DMS 273 treated with DMSO at 0.1 percent for 48 hours (cell line): ENCODE data around the gene SDK2.

Experiments used
- DNase-seq: peaks from one replicate; lab custom pipeline; 2025; lab: John Stamatoyannopoulos, UW

SDK2 gene

DNA sequence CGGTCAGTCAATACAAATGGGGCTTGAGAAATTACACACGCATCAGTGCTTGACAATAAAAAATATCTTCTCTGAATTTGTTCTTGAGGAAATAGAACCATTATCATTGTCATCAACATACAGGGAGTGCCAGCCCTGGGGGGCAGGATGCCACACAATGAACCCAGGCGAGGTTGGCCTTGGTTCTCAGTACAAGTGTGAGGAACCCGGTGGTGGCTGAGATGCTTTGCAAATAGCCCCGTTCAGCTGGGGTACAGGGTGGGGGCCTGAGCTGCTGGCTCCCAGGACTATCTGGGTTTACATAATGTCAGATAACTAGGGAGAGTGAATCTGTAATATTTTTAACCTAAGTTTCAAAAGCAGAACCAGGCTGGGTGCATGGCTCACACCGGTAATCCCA, 219.7 kb downstream of the SDK2 start:
- DNase-seq, result no peak

DNA sequence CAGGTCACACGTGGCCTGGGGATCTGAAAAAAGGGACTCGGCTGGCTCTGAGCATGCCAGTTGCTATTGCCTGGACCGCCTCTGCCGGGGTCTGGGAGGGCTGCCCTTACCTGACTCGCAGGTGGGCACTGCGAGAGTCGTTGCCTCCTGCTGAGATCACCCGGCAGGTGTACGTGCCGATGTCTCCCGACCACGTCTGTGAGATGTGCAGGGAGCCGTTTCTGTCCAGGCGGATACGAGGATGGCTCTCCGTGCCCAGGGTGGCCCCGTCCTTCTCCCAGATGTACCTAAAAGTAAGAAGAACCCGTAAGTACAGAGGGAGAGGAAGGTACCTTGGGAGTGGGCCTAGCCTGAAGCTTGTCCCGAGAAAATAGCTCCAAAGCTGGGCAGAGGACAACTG, 220.4 kb downstream of the SDK2 start:
- no peak for DNase-seq

DNA sequence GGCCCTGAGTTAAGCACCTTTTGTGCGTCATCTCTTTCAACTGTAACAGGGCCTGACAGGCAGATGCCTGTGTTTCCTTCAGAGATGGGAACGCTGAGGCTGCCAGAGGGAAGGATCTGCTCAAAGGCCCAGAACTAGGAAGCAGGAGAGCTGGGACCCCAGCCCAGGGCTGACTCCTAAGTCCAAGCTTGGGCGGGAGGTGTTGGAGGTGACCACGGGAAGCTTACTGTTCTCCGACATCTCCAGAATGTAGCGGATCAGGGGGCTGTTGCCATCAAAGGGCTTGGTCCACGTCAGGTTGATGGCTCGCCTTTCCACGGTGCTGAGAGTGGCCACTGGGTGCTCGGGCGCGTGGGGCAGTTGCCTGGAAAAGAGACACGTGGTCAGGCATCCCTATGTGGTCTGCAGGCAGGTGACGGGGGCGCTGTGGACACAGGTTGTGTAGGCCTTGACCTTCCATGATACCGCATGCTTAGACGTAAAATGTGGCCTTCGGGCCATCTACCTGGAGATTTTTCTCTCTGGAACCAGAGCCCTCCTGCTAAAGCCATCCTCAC, 221.0 kb downstream of the SDK2 start:
- DNase-seq, result no peak

DNA sequence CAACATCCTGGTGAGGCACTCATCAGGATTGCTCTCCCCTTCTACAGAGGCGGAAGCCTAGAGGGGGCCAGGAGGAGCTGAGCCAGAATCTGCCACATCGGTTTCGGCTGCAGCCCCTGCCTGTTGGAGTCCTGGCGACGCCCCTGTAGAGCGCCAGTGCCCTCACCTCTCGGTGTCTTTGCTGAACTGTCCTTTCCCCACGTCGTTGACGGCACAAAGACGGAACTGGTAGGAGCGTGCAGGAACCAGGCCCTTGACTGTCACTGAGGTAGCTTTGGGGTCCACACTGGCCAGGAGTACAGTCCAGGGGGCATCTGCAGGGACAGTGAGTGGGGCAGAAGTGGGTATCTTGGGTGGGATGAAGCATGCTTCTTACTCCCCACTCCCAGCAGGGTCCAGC, 222.1 kb downstream of the SDK2 start:
- DNase-seq, result no peak

DNA sequence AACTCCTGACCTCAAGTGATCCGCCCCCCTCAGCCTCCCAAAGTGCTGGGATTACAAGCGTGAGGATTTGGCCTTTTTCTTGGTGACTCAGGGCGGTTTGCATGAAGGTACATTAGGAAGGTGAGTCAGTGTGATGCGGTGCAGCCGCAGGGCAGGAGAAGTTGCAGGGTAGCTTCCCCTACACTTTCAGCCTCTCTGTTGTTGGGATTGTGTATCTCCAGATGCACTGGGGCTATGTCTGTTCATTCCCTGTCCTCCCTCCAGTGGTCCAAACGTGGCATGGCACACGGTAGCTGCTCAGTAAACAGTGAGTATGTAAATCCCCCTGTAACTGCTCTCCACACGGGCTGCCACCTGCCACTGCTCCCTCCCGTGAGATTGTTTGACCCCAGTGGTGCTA, 223.3 kb downstream of the SDK2 start:
- DNase-seq, result no peak

DNA sequence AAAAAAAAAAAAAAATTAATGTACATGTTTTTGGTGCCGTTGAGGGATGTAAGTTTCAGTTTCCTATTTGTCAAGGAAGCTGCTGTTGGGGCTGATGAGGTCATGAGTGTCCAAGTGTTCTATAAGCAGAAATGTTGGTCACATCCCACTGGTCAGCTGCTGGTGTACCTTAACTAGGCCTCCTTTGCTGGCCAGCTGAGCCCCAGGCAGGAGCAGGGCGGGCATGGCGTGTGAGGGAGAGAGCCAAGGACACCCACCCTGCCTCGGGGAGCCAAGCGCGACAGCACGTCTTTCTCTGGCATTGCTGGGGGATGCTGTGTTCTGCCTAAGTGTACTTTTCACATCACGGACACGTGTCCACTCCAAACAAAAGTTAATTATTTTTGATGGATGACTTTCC, 224.4 kb downstream of the SDK2 start:
- DNase-seq, result no peak

DNA sequence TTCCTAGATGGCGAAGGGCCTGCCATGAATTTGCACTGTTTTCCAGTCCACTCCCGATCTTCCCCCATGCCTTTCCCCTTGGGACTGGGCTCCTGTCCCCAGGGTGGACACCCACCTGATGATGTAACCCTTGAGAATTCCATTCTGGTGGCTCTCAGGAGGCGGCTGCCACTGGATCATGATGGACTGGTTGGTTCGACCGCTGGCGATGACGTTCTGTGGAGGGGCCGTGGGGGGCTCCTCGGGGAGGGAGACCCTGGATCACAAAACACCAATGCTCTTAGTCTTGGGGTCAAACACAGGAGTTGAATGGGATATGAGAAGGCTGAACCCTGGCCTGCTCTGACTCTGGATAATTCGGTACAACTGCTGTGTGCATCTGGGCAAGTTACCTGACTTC, 225.2 kb downstream of the SDK2 start:
- no peak for DNase-seq

DNA sequence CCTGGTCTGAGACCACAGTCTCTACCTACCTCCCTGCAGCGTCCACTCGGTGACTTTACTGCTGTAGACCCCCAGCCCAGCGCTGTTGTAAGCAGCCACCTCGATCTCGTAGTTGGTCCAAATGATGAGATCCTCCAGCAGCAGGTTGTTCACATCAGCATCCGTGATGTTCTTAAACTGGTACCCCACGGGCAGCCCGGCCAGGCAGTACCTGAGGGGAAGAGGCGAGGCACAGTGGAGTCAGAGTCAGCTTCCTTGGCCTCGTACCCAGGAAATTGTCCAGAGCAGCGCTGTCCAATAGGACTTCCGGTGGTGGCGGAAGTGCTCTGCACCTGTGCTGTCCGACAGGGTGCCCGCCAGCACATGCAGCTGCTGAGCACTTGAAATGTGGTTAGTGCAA, 228.5 kb downstream of the SDK2 start:
- no peak for DNase-seq

DNA sequence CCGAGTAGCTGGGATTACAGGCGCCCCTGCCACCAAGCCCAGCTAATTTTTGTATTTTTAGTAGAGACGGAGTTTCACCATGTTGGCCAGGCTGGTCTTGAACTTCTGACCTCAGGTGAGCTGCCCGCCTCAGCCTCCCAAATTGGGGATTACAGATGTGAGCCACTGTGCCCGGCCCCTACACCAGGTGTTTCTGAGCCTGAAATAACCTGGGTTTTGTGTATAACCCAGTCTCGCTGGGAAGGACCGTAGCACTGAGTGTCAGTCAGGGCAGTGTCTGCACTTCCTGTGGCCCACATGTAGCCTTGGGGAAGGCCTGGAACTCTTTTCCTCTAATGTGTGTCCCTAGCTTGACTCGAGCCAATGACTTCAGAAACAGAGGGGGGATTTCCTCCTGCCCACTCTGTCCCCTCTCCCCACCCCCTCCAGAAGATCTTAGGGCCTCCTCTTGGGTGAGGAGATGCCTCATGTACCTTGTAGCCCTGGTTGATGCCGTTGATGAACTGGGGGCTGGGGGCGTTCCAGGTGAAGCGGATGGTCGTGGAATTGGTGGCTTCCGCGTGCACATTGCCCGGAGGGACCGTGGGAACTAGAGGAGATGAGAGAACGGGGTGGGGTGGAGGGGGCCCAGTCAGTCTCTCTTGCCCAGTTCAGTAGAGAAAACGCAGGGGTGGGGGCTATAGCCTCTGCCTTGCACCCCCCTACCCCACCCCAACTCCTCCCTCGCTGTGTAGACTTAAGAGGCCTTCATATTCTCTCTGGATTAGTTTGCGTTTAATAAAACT, 229.9 kb downstream of the SDK2 start:
- no peak for DNase-seq

DNA sequence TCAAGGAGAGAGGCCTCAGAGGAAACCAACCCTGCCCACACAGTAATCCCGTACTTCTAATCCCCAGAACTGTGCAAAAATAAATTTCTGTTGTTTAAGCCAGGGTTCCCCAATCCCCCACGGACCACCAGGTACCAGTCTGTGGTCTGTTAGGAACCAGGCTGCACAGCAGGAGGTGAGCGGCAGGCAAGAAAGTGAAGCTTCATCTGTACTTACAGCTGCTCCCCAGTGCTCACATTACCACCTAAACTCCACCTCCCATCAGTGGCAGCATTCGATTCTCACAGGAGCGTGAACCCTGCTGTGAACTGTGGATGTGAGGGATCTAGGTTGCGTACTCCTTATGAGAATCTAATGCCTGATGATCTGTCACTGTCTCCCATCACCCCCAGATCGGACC, 231.3 kb downstream of the SDK2 start:
- no peak for DNase-seq

DNA sequence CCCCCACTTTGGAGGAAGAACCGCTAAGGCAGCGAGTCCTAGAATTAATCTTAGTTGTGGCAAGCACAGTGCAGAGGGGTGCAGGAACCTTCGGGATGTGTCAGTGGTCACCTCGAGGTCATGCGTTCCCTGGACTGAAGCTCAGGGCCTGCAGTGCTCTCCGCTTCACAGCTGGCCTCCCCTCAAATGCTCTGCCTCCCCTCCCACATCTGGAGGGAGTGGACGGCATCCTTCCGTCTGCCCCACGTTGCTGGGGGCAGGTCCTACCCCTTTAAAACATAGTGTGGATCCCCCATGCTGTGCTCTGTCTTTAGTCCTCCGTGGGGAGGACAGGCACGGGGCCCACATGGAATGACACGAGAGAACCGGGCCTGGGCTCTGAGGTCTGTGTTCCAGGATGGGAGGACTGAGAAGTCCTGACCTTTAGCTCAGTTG, 232.9 kb downstream of the SDK2 start:
- no peak for DNase-seq

DNA sequence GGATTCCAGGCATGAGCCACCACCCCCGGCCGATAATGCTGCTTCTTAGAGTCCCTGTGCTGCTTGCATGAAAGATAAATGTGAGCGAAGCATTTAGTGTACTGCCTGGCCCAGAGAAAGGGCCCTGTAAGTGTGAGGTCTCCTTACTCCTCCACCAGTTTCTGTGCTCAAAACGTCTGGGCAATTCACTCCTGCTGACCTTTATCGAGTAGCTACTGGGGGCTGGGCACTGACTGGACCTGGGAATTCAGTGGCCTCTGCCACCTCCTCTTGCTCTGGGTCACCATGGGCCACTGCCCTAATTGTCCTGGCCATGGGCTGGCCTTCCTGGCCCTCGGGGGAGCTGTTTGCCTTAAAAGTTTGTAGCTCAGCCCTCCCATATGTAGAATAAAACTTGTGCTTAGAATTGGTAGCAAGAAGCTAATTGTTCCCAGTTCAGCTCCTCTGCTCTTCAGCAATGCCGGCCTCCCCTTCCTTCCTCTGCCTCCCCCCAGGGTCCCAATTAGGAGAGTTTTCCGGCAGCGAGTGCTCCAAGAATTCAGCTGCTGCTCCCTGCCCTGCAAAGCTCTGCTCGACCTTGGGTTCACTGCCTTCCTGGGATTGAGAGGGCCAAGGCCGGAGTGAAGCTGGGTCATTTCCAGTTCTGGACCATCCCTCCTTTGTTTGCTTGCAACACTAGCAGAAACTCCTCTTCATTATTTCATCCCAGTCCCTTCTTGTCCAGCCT, 233.5 kb downstream of the SDK2 start:
- DNase-seq, result no peak

DNA sequence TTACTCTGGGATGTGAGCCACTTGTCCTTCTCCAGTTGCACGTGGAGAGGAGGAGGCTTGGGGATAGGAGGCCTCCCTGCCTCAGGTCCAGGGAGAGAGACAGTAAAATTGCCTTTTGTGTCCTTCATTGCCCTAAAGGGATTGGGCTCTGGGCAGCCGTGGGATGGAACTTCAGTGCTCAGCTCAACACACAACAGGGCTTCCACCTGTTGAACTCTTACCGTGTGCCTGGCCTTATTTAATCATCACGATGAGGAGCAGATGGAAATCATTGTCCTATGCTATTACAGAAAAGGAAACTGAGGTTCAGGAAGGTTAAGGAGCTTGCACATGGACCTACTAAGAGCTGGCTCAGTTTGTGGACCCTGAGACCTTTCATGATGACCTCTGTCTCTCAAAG, 240.0 kb downstream of the SDK2 start:
- no peak for DNase-seq

DNA sequence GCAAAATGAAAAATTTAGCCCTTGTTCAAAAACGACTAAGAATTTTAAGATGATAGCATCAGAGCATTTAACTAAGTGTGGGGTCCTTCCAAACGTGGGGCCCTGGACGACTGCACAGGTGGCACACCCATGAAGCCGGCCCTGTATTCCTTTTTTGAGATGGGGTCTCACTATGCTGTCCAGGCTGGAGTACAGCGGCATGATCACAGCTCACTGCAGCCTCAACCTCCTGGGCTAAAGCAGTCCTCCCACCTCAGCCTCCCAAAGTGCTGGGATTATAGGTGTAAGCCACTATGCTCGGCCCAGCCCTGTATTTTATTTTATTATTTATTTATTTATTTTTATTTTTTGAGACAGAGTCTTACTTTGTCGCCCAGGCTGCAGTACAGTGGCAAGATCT, 241.8 kb downstream of the SDK2 start:
- DNase-seq, result no peak

DNA sequence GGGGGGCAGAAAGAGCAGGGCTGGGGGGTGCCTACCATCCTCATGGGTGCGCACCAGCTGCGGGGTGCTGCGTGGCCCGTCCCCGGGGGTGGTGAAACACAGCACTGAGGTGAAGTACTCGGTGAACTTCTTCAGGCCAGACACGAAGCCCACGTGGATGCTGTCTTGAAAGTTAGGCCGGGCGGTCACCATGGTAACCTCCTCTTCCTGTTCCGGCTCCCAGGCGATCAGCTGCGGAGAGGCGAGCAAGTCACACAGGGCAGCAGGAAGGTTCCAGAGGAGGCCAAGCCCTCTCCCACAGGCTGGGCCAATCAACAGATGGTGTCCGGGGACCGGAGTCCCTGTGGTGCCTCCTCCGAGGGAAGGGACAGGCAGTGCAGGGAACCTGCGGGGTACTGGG, 242.3 kb downstream of the SDK2 start:
- DNase-seq, result peak; percentile 15

DNA sequence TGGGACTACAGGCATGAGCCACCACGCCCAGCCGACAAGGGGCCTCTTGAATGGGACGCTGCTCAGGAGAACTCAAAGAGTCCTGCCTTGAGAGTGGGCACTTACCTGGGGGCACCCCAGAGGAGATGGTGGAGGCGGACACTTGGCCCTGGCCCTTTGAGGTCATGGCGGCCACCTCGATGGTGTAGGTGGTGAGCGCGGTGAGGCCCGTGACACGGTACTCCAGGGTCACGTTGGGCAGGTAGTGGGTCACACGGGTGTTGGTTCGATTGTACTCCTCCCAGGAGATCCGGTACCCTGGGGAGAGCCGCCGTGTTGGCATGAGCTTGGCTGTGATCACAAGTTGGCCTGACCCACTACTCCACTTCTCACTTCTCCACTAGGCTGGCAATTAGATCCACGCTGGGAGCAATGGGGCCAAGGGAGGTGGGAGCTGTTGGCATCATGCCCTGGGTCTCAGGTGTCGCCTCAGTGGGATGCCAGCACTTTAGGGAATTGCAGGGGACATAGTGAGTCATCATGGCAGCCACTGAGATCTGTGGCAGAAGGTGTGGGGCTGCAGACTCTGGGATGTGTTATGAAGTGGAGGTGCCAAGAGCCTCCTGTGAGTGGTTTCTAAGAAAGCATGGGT, 243.2 kb downstream of the SDK2 start:
- DNase-seq, result no peak

DNA sequence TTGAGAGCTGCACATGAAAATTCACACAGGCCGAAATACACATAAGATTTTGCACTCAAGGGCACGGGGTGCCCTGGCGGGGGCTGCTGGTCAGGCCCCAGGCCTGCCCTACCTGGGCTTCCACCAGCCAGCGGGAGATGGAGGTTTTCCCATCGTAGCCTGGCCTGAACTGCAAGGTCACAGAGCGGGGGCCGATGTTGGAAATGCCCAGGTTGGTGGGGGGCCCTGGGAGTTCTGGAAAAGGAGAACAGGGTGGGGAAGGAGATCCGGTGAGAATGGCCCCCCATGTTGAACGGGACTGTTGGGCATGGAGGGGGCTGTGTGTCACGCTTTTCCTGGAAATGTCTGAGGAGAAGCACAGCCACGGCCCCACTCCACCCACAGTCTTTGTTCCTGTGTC, 245.2 kb downstream of the SDK2 start:
- no peak for DNase-seq

DNA sequence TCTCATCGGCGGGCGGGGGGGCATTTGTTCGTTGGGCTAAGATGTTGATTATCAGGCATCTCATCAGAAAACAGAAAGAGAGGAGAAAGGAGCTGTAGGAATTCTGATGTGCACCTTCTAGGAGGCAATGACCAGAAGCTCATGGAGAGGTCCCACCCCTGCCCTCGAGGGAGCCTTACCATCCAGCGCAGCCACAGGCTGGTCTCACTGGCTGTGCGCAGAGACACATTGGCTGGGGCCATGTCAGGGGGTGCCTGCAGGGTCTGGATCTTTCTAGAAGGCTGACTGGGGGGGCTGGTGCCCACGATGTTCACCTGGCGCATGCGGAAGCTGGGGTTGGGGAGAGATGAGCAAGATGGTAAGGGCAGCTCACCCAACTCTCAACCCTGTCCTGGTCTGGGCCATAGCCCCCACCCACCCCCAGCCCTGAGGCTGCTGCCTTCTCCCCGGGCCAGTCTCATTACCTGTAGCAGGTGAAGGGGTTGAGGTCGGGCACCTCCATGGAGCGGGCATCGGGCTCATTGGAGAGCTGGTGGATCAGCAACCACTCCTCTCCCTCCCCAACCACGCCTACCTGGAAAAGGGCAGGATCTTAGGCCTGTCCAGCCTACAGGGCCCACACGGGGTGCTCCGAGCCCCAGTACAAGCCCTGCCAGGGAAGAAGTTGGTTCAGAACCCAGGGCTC, 246.2 kb downstream of the SDK2 start:
- no peak for DNase-seq

DNA sequence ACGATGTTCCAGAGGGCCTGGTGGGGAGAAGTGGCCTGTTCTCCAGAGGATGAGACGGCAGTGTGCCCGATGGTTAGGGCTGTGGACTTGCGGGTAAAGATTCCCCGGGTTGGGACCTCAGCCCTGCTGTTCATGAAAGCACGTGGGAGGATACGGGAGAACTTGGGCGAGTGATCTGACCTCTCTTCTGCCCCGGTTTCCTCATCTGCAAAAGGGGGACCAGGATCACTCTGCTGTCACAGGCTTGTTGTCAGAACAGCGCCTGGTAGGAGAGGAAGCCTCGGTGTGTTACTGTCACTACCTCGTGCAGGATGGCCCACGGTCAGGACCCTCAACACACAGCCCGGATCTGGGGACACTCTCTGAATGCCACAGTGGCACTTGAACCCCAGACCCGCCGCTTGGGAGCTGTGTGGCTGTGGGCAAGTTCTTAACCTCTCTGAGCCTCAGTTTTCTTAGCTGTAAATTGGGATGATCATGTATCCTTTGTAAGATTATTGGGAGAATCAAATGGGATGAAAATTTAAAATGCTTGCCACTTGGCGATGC, 246.9 kb downstream of the SDK2 start:
- DNase-seq, result no peak

DNA sequence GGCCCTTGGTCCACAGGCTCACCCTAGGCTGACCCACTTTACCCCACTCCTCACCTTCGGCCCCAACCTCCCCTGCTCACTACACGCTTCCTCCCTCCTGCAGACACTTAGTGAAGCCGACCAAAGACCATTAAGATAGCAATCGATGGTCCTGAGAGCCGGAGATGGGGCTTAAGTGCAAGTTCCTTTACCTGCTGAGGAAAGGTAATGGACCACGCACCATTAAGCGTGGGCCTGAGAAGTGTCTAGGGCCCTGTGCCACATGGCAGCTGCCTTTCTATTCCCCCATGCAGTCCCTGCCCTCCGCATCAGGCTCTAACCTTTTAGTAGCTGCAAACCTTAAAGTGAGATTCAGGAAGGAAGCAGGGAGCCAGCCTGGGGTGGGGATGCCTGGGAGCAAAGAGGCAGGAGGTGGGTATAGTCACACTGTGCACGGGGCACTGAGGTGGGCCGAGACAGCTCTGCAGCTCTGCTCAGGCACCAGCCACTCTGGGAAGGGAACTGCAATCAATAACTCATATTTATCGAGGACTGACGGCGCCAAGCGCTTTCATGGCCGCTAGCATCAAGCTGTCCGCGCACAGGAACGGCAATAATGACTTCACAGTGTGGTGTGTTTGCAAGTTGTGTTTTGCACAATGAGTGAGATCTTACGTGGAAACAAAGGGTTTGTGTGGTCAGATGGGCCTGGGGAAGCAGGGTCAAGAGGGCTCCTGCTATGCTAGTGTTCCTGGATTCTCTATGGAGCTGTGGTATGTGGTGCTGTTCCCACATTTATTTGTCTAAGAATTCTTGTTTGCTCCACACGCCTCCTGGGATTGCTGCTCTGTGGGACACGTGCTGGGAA, 247.6 kb downstream of the SDK2 start:
- no peak for DNase-seq
